Activated T-cell treated with anti-CD3 and anti-CD28 coated beads for 1 hour (primary cell): Measurements from ENCODE around the gene HACE1.
"Not testable (repeated sequence)": the region's sequence is repeated elsewhere in the genome, so short reads cannot be mapped to it uniquely, and the experiment has no call there.

ENCODE experiments used
- DNase-seq: peaks from one replicate; pipeline ENCODE4 v3.0.0-alpha.2; 2020; ENCODE audit warnings: low read depth

Gene HACE1

DNA sequence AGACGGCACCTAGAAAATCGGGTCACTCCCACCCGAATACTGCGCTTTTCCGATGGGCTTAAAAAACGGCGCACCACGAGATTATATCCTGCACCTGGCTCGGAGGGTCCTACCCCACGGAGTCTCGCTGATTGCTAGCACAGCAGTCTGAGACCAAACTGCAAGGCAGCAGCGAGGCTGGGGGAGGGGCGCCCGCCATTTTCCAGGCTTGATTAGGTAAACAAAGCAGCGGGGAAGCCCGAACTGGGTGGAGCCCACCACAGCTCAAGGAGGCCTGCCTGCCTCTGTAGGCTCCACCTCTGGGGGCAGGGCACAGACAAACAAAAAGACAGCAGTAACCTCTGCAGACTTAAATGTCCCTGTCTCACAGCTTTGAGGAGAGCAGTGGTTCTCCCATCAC, 122.2 kb downstream of the HACE1 start:
- DNase-seq = not testable (repeated sequence)

DNA sequence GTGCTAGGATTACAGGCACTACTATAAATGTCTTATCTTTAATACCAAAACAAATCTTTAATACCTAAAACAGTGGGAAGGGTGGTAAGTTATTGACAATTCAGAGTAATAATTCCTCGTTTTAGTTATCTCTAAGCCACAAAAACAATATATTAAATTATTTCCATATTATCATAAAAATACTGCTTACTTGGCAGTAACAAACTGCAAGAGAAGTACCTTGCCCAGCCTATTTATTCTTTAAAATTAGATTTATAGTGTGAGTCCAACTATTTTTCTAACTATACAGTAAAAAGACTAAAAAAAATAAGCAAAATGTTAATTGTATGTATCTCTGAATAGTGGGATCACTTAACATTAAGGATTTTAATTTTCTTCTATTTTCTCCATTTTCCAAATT, 123.2 kb downstream of the HACE1 start:
- DNase-seq = no peak

DNA sequence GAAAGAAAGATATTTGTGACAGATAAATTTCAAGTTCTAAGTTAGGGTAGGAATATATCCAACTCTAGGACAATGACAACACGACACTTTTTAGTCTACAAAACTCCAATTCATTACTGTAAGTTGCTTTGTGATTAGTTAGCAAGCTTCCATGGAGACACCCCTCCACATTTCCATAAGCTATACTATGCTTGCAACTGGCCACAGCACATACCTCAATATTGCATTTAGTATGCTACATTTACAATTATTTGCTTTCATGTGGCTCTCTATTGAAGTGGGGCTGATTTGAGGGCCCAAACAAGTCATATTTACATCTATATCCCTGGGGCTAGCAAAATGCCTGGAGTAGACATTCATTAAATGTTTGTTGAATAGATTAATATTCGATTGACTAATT, 129.3 kb downstream of the HACE1 start:
- DNase-seq = no peak

DNA sequence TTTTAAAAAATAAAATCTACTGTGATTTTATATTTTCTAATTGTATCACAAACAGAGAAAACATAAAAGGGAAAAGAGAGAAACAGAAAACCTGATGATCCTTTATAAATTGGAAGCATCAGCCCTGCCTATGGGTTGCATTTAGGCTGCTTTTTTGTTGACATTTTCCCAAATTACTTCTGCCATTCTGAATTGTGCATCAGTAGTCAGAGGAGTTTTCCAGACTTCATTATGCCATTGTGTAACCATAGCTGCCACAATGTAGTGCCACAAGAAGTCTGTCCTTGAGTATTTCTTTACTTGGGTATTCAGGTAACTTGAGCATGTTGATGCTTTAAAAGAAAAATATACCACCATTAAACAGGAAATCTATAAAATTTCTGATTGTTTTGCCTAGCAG, 130.3 kb downstream of the HACE1 start:
- no peak for DNase-seq

DNA sequence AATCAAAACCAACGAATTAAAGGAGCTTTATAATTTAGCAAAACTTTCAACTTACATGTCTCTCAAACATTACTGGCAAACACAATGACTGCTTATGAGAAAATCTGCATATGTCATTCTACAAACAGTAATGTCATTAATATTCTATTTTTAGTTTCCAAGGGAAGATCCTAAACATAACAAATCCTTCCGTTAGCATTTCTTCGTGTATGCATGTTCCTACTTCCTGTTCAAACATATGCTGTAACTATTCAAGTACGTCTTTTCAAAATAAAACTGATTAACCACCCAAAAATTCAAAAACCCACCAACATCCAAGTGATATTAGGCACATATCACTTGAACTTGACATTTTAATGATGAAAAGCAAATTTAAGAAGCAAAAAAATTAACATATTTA, 131.3 kb downstream of the HACE1 start:
- no peak for DNase-seq

DNA sequence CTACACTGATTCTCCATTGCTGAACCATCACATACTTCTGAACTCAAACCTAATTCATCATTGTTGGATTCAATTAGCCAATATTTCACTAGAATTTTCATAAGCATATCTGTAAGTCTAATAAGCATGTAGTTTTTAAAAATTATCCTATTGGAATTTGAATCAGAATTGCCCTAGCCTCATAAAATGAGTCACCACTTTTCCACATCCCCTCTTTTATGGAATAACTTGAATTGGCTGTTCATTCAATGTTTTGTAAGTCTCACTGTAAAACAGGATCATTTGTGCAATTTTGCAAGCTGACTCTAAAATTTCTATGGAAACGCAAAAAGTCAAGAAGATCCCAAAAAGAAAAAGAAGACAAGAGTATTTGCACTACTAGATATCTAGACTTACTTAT, 141.0 kb downstream of the HACE1 start:
- no peak for DNase-seq

GRCh38 chr6:104716858-104717257, 142.9 kb downstream of the HACE1 start:
- no peak for DNase-seq

- DNase-seq = no peak
Observed at GRCh38 chr6:104714796-104715195, 144.9 kb downstream of the HACE1 start.

DNA sequence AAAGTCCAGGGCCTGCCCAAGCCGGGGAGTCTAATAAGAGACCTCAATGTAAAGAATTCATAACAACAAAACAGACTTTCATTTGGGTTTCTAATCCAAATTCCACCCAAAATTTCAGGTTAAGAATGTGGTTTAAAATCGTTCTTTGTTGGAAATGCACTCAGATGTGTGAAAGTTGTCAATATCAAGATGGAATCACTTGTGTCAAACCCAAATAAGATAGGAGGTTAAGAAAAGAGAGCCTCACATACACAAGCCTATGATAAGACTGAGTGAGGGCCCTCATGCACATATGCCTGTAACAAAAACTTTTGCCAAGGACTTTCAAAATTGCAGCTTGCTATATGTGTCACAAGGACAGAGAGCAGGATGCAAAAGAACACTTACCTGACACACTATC, 145.7 kb downstream of the HACE1 start:
- DNase-seq = no peak

DNA sequence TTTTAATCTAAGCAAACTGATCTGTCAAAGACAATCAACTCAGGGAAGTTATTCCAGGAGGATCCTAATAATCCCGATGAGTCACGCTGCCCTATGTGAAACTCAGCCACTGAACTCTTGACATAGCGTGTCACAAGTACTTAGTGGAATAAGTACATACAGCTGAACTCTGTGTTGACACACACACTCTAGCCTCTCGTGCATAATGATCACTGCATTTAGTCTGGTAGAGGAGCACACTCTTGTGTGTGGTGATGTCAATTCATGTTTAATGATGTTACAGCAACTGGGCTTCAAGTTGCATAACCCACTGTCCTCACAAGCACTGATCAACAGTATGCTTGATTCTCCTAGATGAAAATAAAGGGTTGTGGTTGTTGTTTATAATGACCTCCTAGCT, 148.3 kb downstream of the HACE1 start:
- DNase-seq = no peak

GRCh38 chr6:104710543-104711335, 149.0 kb downstream of the HACE1 start:
- no peak for DNase-seq

DNA sequence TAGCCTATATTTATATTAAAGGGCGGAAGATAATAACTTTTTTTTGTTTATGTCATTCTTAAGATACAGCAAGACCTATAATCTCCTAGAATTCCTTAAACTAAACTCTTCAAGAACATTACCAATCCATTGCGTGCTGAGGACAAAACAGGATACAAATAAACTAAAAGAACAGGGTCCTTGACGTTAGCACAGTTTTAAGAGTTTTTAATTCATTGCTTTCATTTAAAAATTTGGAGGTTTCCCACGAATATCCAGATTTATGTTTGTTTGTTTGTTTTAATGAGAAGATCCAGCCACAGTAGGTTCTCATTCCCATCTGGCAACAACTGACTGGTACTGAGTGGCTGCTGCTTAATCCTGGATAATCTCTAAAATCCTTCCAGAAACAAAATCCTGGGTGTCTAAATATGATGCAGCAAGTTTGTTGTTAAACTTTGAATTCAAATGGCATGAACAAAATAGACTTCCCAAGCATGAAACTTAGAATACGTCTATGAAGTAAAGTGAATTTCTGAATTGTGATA, 153.7 kb downstream of the HACE1 start:
- no peak for DNase-seq

DNA sequence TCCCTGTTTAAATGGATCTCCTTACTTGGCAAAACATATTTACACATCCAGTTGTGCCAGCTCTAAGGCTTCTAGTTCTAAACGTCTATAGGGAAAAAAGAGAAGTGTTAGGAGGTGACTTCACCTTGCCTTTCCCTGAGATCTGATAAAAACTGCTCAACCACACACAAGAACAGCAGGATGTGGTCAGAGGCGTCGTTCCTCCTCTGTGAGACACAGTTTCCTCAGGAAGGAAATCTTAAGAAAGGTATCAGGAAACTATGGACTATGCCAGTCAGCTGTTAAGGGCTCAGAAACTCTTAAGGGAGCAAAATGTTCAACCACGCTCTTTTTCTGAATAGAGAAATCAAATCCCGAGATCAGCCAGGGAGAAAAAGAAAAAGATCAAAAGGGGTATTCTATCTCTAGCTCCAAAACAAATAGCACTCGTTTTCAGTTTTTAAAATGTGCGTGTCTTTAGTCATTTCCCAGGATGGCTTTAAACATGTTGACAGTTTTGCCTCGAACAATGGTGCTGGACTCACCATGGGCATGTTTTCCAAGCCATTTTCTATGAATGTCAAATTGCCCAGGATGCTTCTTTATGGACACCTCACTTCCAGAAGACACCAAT, 154.5 kb downstream of the HACE1 start:
- DNase-seq = no peak

GRCh38 chr6:104704191-104704590, 155.5 kb downstream of the HACE1 start:
- DNase-seq = no peak

DNA sequence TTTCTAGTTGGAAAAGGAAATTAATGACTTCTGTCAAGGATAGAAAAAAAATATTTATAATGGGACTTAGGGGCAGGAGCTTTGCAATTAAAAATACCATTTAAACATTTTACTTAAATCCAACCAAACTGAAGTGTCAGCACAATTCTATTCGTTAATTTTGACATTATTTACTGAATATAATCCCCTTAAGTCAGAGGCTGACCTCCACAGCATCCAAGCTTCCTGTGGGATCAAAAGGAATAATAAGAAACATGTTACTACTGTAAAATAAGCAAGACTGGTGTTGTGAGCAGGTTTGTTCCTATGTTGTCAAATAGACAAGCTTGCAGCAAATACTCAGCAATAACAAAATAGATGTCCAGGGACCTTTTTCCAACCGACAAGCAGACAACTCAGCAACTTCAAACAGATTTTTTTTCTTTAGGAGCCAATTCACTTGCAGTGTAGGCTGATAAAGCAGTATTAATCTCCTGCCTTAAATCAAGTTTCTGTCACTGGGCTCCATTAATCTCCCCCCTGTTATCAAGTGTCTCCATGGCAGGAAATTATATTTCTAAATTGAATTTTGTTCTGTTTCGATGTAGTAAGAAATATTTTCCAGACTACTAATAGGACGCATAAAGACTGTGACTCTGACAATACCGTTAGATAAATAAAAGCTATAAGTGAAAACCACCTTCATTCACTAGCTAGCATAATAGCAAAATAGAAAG, 157.4 kb downstream of the HACE1 start:
- DNase-seq = no peak

DNA sequence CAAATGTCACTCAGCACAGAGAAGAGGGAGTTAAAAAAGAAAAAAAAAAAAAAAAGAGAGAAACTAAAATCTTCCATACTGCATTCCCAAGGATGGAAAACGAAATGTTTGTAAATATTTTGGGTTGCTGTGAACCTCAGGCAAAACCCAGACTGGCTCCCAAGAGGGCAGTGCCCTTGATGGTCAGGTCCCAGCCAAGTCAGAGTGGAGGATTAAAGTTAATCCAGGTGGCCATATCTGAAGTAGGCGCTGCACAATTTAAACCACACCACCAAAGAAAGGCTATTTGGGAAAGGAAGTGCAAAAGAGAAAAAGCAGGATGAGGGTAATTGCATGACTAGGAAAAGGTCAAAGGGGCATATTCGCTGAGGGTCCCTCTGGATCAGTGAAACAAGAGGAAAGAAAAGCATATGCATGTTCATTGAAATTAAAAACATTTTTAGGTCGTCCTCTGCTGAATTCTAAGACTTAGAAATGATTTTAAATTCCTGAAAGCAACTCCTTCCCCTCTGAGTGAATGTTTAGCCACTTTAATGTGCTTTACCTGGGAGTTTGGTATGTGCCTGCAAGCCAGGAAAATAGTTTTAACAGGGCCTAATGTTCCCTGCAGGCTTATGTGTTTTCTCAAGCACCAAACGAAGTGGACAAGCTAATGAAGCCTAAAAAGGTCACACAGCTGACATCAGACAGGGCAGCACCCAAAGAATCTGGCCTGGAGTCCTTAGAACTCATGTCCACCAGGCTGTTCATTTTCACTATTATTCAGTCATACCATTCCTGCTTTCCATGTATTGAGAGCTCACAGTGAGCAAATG, 159.1 kb downstream of the HACE1 start:
- no peak for DNase-seq

- no peak for DNase-seq
Observed at GRCh38 chr6:104699593-104700329, 160.0 kb downstream of the HACE1 start.

DNA sequence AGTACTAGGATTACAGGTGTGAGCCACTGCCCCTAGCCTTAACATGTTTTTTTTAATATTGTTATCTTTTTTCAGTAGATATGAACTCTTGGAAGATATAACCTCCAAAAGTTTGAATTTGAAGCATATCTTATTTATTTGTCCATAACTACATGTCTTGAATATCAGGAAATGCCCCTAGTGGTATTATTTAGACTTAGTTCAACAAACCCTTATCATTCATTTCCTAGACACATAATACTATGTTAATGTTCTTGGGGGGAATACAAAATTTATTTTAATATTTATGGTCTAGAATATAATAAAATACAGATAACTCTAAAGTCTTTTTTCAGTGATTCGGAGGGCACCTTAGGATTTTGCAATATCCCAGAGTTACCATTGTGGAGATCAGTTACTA, 160.7 kb downstream of the HACE1 start:
- no peak for DNase-seq

DNA sequence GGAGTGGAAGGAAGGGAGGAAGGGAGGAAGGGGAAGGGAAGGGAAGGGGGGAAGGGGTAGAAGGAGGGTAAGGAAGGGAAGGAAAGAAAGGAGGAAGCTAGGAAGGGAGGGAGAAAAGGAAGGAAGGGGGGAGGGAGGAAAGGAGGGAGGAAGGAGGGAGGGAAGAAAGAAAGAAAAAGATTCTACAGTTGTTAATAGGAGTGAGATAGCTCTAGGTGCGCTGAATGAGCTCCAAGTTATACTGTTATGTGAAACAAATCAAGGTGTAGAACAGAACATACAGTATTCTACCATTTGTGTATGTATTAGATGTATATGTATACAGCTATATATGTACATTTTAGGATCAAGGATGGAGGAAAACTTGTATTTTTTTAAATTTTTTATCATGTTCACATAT, 167.7 kb downstream of the HACE1 start:
- DNase-seq = no peak

GRCh38 chr6:104689551-104690205, 170.0 kb downstream of the HACE1 start:
- DNase-seq = no peak
